GM21576 (cell line): Measurements from ENCODE around the gene CLCNKA.
"Not testable (repeated sequence)": the region's sequence is repeated elsewhere in the genome, so short reads cannot be mapped to it uniquely, and the experiment has no call there.

ENCODE experiments used
- ATAC-seq: cut with Tn5 transposase; IDR thresholded peaks from one replicate; pipeline ENCODE4 v1.9.1; 2021; ENCODE audit warnings: mild to moderate bottlenecking, moderate library complexity; ENCODE audit not compliant: unreplicated experiment

CLCNKA gene

DNA sequence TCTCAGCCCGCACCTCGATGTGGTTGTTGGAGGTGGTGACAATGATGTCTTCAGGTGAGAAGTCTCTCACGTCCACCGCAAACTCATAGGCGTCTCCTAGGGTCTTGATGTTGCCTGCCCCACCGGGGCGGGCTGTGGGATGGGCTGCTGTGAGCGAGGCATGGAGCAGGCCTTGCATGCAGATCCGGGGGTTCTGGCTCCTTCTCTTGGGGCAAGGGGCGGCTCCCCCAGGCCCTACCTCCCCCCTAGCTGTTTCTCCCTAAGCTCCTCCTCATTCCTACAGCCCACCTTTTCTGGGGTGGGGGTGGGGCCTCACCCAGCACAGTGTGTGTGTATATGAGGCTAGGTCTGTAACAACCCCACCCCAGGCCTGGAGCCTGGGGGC lies 4.8 kb upstream of the CLCNKA start:
- no peak for ATAC-seq

DNA sequence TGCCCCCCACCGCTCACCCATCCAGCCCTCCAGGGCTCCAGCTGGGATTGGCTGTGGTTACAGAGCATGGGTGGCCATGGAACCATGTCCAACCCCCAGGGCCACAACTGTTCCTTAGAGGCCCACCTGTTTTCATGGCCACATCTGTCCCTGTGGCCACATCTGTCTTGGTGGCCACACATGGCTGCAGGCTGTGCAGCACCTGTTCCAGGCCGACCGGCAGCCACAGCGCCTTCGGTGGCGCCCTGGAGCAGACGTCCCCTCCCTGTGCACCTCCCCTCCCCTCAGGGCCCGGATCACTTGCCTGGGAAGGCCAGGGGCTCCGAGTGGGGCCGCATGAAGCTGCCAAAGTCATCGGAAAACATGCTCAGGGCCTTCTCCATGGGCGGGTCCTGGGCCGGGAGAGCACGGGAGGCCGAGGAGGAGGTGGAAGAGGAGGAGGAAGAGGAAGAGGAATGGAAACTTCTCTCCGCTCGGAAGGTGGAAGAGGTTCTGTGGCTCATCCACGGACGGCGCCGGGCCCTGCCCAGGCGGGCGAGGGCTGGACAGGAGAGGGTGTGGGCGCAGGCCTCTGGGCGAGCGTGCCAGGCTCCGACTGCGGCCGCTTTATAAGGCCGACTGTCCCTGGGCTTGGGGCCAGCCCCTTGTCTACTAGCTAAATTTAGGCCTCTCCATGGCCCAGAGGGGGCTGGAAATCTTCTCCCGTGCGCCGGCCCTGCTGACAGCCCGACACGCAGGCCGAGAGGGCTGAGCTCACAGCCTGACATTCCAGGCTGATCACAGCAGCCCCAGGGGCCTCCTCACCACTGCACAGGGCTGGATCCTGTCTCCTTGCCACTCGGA lies 4.2 kb upstream of the CLCNKA start, which contains the start of gene HSPB7:
Gene HSPB7, minus strand, starts transcription at position 583 of the 843 bp plus-strand sequence. Its CDS starts 80 bp downstream, at position 503.
- no peak for ATAC-seq

DNA sequence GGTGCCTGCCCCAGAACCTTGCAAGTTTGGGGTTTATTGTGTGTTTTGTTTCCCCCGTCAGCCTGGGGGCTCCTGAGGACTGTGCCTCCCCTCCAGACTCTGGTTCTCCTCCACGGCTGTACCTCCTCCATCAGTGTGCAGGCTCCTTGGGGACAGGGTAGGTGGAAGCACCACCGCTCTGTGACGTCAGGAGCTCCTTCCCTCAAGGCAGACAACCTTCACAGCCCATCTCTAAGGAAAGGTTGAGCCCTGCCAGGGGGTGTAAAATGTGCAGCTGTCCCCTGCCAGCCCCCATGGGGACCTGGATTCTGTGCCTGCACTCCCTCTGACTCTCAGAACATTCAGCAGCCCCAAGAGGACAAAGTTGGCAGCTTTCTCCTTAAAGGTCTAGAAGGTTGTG lies 3.5 kb upstream of the CLCNKA start:
- no peak for ATAC-seq

DNA sequence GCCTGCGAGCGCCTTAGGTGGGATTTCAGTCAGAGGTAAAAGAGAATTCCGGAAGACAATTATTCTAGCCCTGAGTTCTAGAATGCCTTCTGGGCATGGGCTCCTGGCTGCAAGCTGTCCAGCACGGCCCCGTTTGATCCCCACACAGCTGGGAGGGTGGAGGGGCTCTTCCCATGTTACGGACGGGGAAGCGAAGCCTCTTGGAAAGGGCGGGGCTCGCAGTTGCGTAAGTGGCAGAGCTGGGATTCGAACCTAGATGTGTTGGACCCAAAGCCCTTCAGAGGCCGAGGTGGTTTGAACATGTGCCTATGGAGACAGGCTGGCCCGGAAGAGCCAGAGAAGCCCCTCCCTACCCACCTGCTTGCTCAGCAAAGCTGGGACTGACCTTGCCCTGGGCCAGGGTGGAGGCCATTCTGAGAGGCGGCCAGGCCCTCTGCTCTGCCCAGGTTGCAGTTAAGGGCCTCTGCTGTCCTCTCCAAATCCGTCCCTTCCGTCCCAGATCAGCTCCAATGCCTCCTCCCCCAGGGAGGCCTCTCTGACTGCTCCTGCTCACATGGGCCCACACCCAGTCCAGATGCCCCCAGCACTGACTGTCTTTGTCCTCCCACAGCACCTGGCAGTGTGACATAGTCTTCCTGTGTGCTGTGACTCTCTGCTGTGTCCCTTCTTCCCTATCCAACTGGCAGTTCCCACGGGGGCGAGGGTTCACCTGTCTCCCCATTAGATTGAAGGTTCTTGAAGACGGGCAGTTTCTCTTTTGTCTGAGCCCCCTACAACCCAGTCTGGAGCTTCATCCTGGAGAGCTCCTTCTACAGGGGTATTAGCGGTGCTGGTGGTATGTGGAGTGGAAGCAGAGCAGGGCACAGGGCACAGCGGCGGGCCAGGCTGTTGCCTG lies 2.8 kb upstream of the CLCNKA start:
- ATAC-seq = no peak

DNA sequence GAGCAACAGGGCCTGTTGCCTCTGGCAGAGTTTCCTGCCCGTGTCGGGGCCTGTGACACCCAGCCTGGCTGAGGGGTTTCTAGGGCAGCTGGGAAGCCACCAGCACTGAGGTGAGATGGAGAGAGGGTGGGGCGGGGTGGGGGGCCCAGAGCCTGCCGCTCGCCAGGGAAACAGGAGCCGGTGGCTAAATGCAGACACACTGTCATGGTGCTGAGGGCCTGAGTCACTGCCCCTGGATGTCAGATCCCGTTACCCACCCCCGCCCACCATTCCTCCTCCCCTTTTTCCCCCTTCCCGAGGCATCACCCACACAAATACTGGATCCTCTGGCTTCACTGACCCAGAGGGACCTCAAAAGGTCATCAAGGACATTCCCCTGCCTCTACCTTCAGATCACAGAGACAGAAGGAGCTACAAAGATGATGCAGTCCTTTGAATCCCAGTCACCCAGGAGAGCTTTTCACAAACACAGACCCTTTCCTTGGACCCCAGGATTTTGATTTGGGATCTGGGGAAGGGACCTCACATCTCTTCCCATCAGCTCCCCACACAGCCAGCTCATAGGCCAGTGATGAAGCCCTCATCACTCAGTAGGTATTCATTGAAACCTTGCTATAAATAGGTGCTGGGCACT lies 2.1 kb upstream of the CLCNKA start:
- ATAC-seq = no peak

DNA sequence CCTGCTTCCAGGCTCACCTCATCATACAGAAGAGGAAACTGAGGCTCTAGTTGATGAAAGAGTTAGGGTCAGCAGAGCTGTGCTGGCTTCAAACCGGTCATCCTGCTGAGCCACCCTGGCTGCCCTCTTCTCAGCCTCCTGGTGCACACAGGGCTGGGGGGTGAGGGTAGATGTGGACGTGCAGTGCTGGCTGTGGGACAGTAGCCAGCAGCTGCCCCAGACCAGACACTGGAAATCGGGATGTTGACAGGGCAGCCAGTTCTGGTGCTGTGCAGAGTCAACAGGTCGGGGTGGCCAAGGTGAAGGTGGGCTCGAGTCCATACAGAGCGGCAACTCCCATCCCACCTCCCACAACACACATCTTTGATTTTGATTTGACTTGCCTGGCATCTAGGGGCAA lies 1.5 kb upstream of the CLCNKA start:
- ATAC-seq = no peak

DNA sequence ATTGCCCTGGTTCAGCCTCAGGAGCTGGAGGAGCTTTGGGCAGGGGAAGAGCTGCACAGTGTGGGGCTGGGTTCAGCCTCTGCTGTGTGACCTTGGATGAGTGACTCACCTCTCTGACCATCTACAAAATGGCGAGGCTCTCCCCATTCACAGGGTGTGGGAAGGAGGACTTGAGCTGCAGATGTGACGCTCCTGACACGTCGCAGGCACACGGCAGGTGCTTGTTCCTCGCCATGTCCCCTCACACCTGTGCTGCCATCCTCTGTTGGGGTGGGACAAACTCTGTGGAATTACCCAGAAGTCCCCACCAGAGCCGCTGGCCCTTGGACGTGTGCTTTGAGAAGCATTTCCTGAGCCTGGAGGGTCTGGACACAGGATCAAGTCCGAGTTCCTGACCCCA lies 958 bp upstream of the CLCNKA start:
- not testable (repeated sequence) for ATAC-seq

DNA sequence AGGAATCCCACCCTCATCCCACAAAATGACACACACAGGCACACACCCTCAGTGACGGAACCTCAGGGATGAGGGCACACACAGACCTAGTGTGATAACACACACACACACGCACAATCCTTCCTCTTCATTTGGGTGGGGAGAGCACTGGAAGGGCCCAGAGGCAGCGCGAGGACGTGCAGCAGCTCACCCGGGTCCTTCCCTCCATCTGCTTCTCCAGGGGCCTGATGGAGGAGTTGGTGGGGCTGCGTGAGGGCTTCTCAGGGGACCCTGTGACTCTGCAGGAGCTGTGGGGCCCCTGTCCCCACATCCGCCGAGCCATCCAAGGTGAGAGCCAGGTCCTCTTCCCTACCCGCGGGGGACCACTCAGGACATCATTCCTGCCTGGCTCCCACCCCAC lies 557 bp downstream of the CLCNKA start:
- no peak for ATAC-seq

DNA sequence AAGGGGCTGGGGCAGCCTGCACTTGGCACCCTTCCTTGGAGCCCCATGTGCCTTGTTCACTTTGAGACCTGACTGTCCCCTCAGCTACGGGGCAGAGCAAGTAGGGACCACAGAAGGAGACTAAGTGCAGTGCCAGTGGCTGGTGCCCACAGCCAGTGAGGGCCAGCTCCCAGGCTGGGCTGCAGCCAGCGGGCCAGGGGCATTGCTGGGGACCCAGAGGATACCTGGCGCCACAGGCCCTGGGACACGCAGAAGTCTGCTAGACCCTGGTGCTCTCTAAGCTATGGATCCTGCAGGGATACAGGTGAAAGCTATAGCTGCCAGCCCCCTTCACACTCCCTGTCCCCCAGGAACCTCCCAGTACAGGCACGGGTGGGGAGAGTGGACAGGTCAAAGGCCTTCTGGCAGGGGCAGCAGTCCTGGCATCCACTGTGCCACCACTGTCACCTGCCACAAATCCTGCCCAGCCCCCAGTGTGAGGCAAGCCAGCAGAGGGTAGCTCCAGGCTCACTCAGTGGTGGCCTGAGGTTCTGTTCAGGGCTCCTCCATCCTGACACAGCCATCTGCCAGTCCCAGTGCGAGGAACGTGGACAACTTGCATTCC lies 1.3 kb downstream of the CLCNKA start:
- ATAC-seq = no peak

DNA sequence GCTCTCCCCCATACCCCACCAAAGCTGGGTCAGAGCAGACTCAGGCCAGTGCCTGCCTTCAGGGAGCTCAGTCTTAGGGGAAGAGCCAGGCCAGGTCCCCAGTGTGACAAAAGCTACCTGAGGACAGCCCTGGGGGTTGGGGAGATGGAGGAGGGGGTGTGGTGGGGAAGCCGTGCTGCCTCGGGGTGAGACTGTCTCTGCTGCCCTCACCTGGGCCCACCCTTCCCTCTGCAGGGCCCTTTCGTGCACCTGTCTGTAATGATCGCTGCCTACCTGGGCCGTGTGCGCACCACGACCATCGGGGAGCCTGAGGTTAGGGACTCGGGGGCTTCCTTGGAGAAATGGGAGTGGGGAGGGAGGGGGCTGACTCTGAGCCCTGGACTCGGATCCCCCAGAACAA lies 4.5 kb downstream of the CLCNKA start:
- ATAC-seq = not testable (repeated sequence)

DNA sequence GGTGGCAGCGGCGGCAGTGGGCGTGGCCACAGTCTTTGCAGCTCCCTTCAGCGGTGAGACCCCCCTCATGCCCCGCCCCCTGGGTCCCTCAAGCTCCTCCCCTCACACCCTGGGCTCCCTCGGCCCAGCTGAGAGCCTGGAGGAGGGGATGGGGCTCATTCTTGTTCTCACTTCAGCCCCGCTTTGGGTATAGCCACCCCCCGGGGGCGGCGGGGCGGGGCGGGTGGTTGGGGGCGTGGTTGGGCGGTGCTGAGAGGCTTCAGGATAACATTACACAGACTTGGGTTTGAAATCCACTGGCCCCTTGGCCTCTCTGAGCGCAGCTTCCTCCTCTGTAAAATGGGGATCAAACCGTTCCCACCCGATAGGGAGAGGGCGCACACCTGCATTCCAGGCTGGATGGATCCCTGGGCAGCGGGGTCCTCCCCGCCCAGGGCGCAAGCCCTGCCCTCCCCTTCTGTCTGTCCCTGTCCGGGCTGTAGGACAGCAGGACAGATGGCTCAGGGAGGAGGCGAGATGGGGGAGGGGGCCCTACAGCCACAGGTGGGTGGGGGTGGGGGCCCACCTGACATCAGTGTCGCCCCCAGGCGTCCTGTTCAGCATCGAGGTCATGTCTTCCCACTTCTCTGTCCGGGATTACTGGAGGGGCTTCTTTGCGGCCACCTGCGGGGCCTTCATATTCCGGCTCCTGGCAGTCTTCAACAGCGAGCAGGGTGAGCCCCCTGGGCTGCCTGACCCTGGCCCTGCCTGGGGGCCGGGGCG lies 5.1 kb downstream of the CLCNKA start:
- ATAC-seq = no peak

DNA sequence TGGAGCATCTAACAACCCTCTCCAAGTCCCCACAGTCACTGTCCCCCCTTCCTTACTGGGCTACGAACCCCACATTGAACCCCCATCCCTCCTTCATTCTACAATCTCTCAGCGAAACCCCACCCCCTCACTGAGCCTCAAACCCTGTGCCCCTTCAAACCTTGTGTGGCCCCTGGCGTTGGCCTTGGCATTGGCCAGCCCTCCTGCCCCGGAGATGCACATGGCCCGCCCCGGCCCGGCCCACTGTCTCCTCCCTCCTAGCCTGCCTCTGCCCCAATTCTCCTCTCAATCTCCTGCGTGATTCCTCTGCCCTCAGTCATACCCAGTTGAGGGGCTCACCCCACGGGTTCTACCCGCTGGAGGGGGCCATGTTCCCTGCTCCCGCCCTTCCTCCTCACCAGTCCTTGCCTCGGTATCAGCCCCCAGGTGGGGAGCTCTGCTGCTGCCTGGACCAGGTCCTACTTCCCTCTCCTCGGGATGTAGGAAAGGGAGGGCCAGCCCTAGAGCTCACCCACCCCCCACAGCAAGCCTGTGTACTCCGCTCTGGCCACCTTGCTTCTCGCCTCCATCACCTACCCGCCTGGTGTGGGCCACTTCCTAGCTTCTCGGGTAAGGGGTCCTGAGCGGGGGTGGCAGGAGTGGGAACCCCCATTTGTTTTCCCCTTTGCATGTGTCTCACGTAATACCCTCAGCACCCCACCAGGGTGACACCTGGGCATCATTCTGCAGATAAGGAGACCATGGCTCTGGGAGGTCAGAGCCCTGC lies 6.6 kb downstream of the CLCNKA start:
- ATAC-seq = no peak

DNA sequence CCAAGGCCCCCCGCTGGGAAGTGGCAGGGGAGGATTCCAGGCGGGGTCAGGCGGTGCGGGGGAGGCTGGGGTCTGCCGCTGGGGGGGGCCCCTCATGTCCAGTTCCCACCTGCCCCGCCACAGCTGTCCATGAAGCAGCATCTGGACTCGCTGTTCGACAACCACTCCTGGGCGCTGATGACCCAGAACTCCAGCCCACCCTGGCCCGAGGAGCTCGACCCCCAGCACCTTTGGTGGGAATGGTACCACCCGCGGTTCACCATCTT lies 7.1 kb downstream of the CLCNKA start:
- ATAC-seq = not testable (repeated sequence)

DNA sequence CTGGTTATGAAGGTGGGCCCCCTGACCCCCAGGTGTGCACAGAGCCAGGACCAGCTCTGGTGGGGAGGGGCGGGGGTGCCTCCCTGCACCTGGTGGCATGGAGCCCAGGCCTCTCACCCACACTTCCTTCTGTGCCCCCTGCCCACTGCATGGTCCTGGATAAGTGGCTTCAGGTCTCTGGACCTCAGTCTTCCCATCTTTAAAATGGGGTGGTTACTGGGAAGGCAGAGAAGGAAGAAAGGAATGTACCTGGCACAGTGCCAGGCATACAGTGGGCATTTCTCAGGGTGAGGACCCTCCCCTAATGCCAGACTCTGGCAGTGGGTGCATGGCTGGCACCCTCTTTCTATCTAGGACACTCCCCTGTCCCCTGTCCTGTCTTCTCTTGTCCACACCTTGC lies 7.5 kb downstream of the CLCNKA start:
- ATAC-seq = no peak

DNA sequence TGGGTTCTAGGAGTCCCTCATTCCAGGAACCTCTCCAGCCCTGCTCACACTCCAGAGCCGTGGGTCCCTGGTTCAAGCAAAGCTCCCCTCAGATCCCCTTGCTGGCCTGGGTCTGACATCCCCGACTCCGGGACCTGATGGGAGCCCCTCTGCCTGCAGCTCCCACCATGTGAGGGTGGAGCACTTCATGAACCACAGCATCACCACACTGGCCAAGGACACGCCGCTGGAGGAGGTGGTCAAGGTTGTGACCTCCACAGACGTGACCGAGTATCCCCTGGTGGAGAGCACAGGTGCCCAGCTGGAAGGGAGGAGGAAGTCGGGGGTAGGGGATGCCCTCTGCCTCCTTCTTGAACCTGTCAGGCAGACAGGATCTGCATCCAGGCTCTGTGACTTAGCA lies 9.7 kb downstream of the CLCNKA start:
- no peak for ATAC-seq

DNA sequence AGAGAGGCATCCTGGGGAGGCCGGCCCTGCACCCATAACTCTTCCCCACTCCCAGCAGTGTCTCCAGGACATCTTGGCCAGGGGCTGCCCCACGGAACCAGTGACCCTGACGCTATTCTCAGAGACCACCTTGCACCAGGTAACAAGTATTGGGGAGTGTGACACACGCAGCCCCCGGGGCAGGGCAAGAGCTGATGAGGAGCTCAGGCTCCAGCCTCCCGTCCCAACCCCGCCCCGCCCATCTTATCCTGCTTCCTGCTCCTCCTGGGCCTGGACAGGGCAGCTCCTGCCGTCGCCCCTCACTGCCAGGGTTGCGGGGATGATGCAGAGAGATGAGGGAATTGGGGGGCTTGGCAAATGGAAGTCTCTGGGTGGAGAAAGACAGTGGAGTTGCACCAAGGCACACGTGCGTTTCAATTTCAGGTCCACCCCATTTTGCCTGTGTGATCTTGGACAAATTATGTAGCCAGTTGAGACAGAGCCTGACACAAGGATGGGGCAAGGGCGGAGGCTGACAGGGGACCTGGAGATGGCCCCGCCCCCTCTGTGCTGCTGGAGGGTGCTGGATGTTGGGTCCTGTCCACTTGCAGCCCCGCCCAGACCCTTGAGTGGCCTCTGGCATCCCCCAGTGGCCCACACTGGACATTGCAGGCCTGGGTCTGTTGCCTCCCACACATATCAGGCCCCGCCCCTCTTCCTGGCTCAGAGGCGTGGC lies 10.7 kb downstream of the CLCNKA start:
- ATAC-seq = peak; percentile 65

DNA sequence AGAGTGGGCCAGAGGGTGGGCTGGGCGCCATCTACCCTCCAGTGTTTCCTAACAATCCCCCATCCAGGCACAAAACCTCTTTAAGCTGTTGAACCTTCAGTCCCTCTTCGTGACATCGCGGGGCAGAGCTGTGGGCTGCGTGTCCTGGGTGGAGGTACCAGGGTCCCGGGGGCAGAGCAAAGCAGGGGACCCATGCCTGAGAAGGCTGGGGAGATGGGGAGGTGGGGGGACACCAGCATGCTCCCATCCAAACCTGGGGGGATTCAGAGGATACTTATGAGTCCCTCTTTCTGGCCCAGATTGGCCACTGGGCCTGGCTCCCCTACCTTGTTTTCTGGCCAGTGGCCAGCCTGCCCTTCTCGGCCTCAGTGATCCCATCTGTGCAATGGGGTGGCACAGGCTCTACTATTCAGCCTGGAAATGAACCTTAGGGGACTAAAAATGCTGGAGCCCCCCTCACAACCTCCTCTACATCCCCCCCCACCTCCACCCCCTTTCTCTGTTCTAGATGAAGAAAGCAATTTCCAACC lies 11.3 kb downstream of the CLCNKA start:
- not testable (repeated sequence) for ATAC-seq

DNA sequence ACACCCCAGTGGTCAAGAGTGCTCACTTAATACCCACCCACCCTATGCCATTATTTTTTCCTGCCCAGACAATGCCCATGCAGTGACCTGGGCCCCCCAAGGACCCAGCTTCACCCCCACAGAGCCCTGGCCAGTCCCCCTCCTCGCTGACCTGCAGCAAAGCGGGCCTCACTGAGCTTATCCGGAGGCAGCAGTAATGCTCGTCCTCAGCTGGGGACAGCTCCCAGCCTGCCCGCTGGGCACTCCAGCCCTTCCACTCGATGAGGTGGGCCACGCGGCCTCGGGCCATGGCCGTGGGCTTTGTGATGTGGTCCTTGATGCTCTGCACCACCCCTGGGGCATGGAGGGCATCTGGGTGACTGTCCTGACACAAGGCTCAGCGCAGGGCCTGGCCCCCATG lies 14.6 kb downstream of the CLCNKA start:
- ATAC-seq = not testable (repeated sequence)

DNA sequence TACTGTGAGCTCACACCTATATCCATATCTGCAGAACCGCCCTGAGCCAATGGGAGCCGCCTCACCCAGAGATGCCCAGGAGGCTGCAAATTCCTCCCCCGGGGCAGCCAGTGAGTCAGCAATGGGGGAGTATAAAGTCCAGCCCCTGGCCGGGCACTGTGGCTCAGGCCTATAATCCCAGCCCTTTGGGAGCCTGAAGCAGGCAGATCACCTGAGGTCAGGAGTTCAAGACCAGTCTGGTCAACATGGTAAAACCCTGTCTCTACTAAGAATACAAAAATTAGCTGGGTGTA lies 16.7 kb downstream of the CLCNKA start:
- no peak for ATAC-seq
